T-helper 1 cell treated with Interleukin-12 subunit alpha and Interleukin-12 subunit beta and Interleukin-4 antibody, amounts not matched to agents 30 ng/mL and 1 ng/mL, for 36 hours (primary cell): Measurements from ENCODE around the gene CST4. TPM values are rescaled to one million over a fixed set of nuclear protein-coding genes. Genes with fewer than 3 reads are reported as not detected.
"Not testable (repeated sequence)": the region's sequence is repeated elsewhere in the genome, so short reads cannot be mapped to it uniquely, and the experiment has no call there.

Experiments
- intact Hi-C: fragments of 100-400 bp; cut with micrococcal nuclease; formaldehyde crosslinking; loops from one replicate; pipeline ENCODE4 v1.15.1; 2024
- total RNA-seq: library from RNA; stranded (reverse); gene quantifications from 2 replicates; pipeline ENCODE4 v1.2.3, GENCODE V29; 2022

Gene CST4
- total RNA-seq, 1 donor from 2014 or later: not detected

DNA sequence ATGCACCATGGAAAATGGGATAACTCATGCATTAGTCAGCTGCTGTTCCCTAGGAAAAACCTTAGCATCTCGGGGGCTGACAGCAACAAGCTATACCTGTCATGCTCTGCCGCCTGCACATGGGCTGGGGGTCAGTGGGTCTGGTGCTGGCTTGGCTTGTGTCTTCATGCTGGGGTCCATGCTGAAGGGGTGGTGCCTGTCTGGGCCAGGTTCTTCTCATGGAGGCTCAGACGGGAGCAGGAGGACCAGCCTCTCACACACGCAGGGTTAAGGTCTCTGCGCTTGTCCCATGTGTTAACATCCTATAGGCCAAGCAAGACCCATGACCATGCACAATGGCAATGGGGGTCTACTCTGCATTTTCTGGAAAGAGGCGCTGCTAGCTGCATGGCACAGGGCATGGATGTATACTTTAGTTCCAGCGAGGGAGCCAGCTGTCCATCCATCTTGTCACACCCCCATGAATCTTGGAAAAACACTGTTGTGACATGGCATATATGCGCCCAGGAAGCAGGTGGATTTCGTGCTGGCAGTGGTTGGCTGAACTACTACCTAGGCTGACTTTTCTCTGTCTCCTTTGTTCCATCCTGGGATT, 26.5 kb downstream of the CST4 start:
- intact Hi-C loops: no loop called here

DNA sequence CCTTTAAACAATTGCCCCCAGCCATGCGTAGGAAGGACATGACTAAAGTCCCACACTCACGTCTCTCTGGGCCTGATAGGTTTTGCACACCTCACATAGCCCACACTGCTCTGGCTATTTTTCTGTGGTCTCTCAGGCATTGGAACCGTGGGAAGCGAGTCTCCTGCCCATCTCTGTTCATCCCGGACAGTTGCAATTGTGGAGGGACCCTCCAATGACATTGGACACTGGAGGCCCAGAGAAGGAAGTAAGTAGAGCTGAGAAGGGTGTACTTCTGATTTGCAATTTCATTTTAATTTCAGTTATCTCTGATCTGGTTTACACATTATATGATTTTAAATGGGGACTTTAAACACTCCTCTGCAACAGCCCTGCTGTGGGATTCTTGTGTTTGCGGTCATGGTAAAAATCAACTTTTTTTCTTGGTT, 27.8 kb downstream of the CST4 start:
- intact Hi-C loops: no loop called here

DNA sequence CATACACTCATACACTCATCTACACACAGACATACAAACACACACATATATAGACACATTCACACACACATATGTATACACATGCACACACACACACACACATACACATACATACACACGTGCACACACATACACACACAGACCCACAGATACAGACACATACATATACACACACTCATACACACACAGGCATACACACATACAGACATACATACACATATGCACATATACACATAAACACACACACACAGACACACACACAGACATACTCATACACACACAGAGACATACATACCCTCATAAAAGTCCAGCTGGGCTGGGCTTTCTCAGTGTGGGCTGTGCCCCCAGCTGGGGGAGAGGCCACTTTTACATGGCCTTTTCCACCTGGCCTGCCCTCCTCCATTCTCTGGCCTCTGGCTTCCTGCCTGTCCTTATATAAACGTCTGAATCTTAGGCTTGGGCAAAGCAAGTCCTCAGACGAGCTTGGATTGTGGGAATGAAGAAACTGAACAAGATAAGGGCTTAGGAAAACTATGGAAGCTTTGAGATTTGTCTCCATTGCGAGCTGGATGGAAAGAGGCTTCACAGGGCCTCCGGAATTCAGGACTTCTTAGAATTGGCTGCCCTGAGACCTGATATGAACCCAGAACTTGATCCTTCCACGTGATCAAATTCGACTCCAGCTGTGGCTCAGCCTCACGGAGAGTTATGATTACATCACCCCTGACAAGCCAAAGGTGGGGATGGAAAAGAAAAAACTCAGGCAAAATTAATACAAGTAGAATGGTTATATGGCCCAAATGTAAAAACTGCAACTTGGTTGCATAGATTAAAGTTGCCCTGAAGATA, 28.6 kb downstream of the CST4 start:
- intact Hi-C loops: no loop called here

DNA sequence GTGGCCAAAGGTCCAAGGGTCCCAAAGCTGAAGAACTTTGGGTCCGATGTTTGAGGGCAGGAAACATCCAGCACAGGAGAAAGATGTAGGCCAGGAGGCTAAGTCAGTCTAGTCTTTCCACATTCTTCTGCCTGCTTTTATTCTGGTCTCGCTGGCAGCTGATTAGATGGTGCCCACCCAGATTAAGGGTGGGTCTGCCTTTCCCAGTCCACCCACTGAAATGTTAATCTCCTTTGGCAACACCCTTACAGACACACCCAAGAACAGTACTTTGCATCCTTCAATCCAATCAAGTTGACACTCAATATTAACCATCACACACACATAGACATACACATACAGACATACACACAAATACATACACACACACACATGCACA, 29.2 kb downstream of the CST4 start:
- intact Hi-C loops: not testable (repeated sequence)

DNA sequence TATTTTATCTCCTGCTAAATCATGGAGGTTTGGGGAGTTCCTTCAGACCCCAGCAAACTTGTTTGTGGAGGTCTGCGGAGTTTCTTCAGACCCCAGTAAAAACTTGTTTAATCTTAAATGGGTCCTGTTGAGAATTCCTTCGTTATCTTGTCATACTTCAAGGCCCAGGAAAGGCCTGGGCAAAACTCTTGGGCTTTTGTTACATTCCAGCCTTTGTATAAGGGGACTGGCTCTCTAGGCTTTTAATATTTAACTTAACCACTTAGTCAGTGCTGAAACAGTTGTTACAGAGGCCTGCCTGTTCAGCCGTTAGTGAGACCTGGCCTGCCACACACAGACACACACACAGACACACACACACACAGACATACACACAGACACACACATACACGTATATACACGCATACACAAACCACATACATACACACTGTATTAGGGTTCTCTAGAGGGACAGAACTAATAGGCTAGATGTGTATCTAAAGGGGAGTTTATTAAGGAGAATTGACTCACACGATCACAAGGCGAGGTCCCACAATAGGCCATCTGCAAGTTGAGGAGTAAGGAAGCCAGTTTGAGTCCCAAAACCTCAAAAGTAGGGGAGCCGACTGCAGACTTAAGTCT, 29.7 kb downstream of the CST4 start:
- intact Hi-C loops: no loop called here

DNA sequence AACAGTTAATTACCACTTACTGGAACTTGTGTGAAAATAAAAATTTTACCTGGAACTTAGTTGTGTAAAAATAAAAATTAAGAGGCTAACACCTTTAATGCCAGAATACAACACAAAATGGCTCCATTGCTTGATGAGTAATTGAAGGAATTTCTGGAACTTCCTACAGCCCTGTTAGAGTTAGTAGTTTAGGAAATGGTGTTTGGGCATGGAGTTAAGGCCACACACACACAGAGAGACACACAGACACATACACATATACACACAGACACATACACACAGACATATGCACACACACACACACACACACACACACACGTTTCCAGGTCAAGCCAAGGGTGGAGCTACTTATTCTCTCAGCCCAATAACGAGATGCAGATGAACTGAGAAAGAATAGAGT, 30.5 kb downstream of the CST4 start:
- intact Hi-C loops: no loop called here

DNA sequence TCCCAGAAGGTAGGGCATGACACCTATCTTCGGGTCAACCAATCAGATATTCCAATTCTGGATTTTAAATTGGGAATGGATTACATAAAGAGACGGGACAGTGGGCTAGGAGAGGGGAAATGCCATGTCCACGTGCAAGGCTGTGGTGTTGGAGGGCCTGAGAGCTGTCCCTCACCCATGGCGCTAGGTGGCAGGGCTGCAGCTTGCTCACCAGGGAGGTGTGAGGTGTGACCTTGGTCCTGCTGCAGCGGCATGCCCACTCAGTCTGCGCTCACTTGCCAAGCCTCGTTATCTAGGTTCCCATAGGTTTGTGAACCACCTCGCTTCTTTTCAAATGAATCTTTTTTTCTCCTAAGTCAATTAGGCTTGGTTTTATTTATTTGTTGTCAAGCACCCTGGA, 31.6 kb downstream of the CST4 start:
- intact Hi-C loops: no loop called here

DNA sequence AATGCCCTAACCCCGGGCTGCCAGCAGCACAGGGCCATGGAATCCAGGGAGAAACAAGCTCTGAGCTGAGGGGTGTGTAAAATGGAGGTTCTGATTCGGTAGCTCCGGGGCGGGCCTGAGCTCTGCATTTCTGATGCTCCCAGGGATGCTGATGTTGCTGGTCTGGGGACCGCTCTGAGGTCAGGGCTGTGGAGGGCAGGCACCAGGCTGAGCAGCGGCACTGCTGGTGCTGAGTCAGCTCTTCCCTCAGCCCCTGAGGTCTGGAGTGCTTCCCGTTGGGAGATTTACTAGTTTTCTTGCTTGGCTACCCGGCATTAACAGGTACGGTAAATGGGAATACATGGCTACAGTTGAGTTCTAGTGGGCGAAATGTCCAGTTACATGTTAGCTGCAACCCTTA, 32.5 kb downstream of the CST4 start:
- intact Hi-C loops: no loop called here

DNA sequence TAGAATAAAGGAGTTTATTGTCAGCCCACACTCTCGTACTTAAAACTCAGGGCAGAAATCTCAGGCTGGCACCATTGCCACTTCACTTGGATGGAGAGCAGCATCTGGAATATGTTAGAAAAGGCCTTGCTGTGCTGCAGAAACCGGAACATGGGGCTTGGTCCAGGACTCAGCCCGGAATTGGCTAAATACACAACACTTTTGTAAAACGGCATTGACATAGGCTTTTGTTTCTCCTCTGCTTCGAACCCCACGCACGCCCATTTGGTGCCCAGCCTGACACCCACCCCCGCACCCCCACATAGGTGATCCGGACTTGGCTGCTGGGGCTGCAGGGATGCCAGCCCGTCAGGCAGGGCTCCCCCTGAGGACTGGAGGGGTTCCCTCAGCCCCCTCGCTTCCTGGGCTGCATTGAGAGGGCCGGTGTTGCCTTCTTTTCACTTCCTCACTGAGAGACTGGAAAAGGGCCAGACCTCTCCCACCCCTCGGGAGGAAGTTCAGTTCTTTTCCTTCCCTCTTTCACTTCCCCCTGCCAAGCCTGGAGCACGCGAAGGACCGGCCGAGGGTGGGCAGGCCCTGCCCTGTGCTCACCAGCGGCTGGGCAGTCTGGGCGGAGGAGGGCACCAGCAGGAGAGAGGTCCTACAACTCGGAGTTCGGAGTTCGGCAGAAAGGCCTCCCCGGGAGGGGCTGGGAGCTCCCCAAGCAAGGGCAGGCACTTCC, 33.2 kb downstream of the CST4 start:
- intact Hi-C loops: no loop called here

DNA sequence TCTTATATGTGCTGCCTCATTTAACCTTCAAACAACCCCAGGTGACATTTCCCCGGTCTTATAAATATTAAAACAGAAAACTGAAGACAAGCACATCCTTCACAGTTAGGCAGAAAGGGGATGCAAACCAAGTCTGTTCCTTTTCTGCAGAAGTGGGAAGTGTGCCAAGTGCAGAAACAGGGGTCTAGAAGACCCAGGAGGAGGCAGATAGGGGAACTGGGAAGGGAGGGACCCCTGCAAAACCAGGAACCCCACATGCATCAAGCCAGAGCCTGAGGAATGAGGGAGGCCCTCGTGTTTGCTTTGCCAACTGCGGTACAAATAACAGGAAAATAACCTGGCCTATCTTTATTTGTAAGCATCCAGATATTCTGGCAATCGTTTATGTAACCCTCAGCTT, 34.1 kb downstream of the CST4 start:
- intact Hi-C loops: no loop called here

DNA sequence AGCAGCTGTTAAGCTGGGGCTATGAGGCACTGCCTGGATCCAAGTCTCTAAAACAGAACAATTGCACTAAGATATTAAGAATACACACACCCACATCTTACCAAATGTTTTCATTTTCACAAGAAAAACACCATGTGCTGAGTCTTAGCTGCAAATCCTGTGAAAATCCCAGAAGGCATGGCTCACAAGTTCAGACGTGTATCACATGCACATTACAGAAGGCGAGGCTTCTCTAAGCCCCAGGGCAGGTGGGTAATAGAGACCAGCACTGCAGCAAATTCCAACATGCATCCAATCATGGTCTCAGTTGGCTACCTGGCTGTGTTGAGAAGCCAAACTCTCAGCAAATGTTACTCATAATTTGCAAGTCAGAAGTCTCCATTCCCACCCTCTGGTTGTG, 34.8 kb downstream of the CST4 start:
- intact Hi-C loops: no loop called here

DNA sequence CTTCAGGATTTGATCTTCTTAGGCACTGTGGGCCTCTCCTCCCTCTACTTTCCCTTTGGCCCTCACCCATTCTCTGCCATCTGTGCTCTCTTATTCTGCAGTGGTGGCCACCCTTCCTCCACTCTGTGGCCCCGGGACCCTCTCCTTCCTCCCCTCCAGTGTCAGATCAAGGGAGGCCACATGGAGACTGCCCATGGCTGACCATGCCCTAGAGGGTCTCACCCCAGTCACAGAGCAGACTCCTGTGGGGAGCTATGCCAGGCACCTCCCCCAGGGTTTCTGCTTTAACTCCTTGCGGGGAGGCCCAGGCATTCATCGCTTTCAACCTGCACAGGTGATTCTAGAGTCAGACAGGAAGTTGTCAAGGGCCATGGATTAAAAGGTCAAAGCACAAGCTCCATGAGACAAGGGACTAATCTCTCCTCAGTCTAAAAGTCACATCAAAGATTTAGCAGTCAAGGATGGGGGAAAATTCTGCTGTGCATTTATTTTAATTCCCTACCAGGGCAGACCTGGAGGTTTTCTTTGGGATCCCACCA, 35.4 kb downstream of the CST4 start:
- intact Hi-C loops: no loop called here

DNA sequence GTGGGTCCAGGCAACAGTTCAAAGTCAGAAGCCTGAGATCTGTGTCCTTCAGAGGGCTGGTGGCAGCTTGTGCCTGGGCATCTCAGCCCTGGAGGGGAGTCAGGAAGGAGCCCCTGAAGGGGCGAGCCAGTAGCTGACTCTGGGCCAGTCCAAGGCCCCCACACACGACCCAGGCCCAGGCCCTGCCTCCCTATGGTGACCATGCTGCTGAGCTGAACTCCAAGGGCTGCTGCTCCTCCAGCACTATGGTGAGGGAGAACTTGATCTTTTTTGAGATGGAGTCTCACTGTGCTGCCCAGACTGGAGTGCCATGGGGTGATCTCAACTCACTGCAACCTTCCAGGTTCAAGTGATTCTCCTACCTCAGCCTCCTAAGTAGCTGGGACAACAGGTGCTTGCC, 35.9 kb downstream of the CST4 start:
- intact Hi-C loops: no loop called here

DNA sequence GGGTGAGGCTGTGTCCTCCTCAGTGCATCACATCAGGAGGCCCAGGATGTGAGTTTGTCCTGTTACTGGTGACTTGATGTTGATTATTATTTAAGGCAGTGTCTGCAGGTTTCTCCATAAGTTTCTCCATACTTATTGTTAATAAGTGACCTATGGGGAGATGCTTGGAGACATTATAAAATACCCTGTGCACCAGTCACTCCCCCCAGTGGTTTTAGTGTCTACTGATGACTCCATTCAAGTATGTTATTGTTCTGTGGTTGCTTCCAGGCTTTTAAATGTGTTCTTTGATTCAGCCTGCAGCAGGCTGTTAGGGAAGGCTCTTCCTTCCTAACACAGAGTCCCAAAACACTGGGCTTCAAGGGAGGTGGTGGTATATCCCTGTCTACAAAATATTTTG, 36.5 kb downstream of the CST4 start:
- intact Hi-C loops: no loop called here

DNA sequence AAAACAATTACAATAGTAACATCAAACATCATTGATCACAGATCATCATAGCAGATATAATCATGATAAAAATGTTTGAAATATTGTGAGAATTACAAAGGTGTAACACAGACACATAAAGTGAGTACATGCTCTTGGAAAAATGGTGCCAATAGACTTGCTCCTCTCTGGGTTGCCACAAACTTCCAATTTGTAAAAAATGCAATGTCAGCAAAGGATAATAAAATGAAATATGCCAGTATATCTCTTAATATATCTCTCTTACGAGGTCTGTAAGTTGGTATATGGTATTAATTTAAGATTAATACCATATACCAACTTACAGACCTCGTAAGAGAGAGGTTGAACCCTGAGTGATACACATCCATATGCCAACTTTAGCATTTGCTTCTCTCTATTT, 37.7 kb downstream of the CST4 start:
- intact Hi-C loops: no loop called here

DNA sequence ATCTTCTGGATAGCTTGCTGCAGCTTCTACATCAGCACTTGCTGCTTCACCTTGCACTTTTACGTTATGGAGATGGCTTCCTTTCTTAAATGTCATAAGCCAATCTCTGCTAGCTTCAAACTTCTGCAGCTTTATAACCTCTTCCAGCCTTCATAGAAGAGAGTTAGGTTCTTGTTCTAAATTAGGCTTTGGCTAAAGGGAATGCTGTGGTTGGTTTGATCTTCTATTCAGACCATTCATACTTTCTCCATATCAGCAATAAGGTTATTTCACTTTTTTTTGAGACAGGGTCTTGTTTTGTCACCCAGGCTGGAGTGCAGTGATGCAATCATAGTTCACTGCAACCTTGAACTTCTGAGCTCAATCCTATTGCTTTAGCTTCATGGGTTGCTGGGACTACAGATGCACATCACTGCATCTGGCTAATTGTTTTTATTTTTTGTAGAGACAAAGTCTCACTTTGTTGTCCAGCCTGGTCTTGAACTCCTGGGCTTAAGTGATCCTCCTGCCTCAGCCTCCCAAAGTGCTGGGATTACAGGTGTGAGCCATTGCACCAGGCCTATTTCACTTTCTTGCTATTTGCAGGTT, 38.9 kb downstream of the CST4 start:
- intact Hi-C loops: no loop called here

DNA sequence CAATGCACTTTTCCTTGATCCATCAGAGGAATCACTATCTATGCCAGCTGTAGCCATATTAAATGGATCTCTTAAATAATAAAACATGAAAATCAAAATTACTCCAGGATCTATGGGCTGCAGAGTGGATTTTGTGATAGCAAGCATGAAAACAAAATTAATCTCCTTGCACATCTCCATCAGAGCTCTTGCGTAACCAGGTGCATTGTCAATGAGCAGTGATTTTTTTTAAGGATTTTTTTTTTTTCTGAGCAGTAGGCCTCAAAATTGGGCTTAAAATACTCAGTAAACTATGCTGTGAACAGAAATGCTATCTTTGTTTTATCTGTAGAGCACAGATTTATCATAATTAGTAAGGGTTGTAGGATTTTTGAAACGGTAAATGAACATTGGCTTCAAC, 39.6 kb downstream of the CST4 start:
- intact Hi-C loops: no loop called here

DNA sequence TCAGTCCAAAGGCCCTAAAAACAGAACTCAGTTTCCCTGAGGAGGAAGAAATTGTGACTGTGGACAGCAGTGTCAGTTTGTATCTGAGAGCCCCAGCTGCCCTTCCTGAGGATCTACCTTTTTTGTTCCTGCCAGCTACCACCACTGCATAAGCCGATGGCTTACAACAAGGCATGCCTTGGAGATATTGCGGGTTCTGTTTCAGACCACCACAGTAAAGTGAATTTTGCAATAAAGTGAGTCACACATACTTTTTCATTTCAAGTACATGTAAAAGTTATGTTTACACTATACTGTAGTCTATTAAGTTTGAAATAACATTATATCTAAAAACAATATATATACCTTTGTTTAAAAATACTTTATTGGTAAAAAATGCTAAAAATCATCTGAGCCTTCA, 41.5 kb downstream of the CST4 start:
- intact Hi-C loops: no loop called here

DNA sequence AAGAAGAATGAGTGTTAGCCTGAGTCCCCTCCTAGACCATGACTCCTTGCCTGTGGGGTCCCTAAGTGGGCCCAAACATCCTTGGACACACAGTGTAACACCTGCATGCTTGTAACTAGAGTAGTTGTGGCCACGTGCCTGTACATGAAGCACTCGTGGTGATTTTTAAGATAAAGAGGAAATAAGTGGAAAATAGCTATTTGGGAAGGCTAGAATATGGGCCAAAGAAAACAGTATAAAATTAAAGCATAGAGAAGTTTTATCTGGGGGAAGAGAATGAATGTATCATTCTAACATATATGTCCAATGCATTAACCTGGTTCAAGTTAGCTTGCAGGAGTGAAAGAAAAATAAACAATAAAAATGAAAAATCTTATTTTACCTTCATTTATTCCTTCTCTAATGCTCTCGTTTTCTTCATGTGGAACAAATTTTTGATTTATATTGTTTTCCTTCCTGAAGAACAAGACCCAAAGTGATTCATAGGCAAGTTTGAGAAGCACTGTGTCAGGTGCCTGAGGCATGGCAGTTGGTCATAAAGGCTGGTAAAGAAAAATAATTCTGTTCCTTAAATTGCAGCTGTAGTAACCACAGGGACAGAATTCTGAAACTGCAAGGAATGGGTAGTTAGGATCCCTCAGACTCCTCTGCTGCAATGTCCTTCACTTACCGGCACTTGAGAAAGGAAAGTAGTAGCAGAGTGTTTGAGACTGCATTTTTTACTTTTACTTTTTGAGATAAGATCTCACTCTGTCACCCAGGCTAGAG, 42.5 kb downstream of the CST4 start:
- intact Hi-C loops: no loop called here

DNA sequence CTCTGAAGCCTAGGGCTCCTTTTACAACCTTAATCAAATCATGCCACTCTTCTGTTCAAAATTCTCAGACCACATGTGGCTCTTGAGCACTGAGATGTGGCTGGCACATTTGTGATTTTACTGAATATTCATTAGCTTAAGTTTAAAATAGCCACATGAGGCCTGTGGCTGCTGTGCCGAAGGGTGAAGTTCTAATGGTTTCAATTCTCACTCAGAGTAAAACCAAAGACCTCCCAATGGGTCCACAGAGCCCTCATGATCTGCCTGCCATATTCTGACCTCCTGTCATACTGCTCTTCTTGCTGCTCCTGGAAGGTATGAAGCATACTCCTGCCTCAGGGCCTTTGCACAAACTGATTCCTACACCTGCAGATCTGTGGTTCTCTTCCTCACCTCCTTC, 43.3 kb downstream of the CST4 start:
- intact Hi-C loops: no loop called here

DNA sequence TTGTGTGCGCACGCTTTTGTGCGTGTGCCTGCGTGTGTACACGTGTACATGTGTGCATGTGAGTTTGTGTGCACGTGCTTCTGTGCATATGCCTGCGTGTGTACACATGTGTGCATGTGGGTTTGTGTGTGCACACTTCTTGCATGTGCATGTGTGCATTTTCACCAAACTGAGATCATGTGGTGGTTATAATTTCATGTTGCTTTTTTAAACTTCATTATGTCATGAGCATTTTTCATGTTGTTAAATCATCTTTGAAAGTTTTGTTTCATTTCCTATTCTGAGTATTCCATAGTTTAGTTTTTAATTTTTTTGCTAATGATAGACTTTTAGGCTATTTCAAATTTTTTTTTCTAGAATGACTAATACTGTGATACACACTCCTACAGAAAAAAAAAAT, 44.7 kb downstream of the CST4 start:
- intact Hi-C loops: no loop called here
